ENCODE measurements around the gene PRKAG2. TPM values are rescaled to one million over a fixed set of nuclear protein-coding genes. Genes with fewer than 3 reads are reported as not detected.

The PRKAG2 gene
- total and polyA plus RNA-seq, 2 experiments from 2014 or later: 9.1 to 14.9 TPM

GRCh38 chr7:151819866-151820265, 57.0 kb downstream of the PRKAG2 start (continued):
- TF ChIP-seq NANOG (IDR thresholded peaks at IDR 0.05; ENCODE audit: borderline replicate concordance): no peak
- no peak for TF ChIP-seq ZNF114 (CRISPR knock-in tag; IDR thresholded peaks at IDR 0.05)
- no peak for TF ChIP-seq STAT1 (IDR thresholded peaks at IDR 0.05; ENCODE audit: unreplicated experiment)
- no peak for TF ChIP-seq ZNF462 (CRISPR knock-in tag; IDR thresholded peaks at IDR 0.05)
- no peak for TF ChIP-seq POLR2AphosphoS5 (IDR thresholded peaks at IDR 0.05; ENCODE audit: low read depth)

- peaks cover 12% of the 10 kb centered on the region for H3K27me3 Mint-ChIP-seq (ENCODE audit: insufficient read depth, low read depth, poor library complexity)
Observed at GRCh38 chr7:151818674-151819519, 58.0 kb downstream of the PRKAG2 start.

More at GRCh38 chr7:151818674-151819519, 58.0 kb downstream of the PRKAG2 start:
- H2AFZ ChIP-seq: no peak overlapping the region
- H3K27me3 ChIP-seq (ENCODE audit: insufficient read depth): no peaks in the 10 kb centered on the region
- H3F3A ChIP-seq (replicated peaks; ENCODE audit: low read depth): no peaks in the 10 kb centered on the region
- H3K9me3 Mint-ChIP-seq: no peaks in the 10 kb centered on the region
- peaks cover 4% of the 10 kb centered on the region; the same call in 1 of the 2 replicates for H3K4me1 ChIP-seq (ENCODE audit: insufficient read depth)
- H4K20me1 ChIP-seq (replicated peaks; ENCODE audit: insufficient read depth): no peaks in the 10 kb centered on the region
- H3K9me2 ChIP-seq (ENCODE audit: insufficient read depth): no peaks in the 10 kb centered on the region
- no peaks in the 10 kb centered on the region for H3K36me3 Mint-ChIP-seq (ENCODE audit: low read depth)
- H3K36me3 ChIP-seq (ENCODE audit: insufficient read depth): no peaks in the 10 kb centered on the region
- peaks cover 24% of the 10 kb centered on the region for H3K4me1 Mint-ChIP-seq
- no peaks in the 10 kb centered on the region for H3K79me2 ChIP-seq (replicated peaks; ENCODE audit: insufficient read depth)
- DNase-seq (ENCODE audit: low spot score) (peak; percentile 22), ATAC-seq (peak; percentile 33)
- TF ChIP-seq ZNF462 (CRISPR knock-in tag; IDR thresholded peaks at IDR 0.05): no peak
- peak in 1 of 2 experiments; percentile 35; a peak in 1 of 4 replicates for TF ChIP-seq CTCF (conservative IDR thresholded peaks at IDR 0.05; ENCODE audit: low read depth in 2 of 2)
- TF ChIP-seq STAT1 (IDR thresholded peaks at IDR 0.05; ENCODE audit: unreplicated experiment): no peak
- no peak overlapping the region for H3K4me2 ChIP-seq
- H3K4me3 Mint-ChIP-seq: no peak overlapping the region
- H3K27ac Mint-ChIP-seq: no peak overlapping the region
- H3K27ac ChIP-seq (ENCODE audit: low read depth): no peak overlapping the region
- no peak overlapping the region for H3K4me3 ChIP-seq
